IPS-15b (cell line): Measurements from ENCODE around the gene CCDC177.

Source experiments
- H3K27me3 ChIP-seq: one replicate; pipeline ENCODE4 v1.6.1; 2013; ENCODE audit warnings: low read length; ENCODE audit not compliant: control insufficient read depth, insufficient read depth
- H3K36me3 ChIP-seq: one replicate; pipeline ENCODE4 v1.6.1; 2013; ENCODE audit warnings: low read length; ENCODE audit not compliant: control insufficient read depth, insufficient read depth
- H3K4me1 ChIP-seq: one replicate; pipeline ENCODE4 v1.6.1; 2013; ENCODE audit warnings: mild to moderate bottlenecking, low read length; ENCODE audit not compliant: control insufficient read depth, insufficient read depth
- H3K4me3 ChIP-seq: one replicate; pipeline ENCODE4 v1.5.1; 2013; ENCODE audit warnings: low read depth, low read length
- H3K9ac ChIP-seq: one replicate; pipeline ENCODE4 v1.6.1; 2013; ENCODE audit warnings: low read depth, mild to moderate bottlenecking, low read length
- H3K9me3 ChIP-seq: one replicate; pipeline ENCODE4 v1.6.1; 2013; ENCODE audit warnings: mild to moderate bottlenecking, low read length; ENCODE audit not compliant: control insufficient read depth, insufficient read depth

Gene CCDC177

GRCh38 chr14:69573831-69574262, 824 bp downstream of the CCDC177 start:
- Histone ChIP-seq H3K9ac (no peak overlapping the region), H3K4me1 (no peaks in the 10 kb centered on the region), H3K4me3 (peak overlapping the region; percentile 66), H3K9me3 (no peaks in the 10 kb centered on the region), H3K36me3 (no peaks in the 10 kb centered on the region), H3K27me3 (peaks cover 80% of the 10 kb centered on the region)

- H3K27me3 ChIP-seq, result peaks cover 85% of the 10 kb centered on the region
- H3K9ac ChIP-seq, result no peak overlapping the region
- H3K9me3 ChIP-seq, result no peaks in the 10 kb centered on the region
- peak overlapping the region; percentile 66 for H3K4me3 ChIP-seq
- H3K36me3 ChIP-seq, result no peaks in the 10 kb centered on the region
- H3K4me1 ChIP-seq, result no peaks in the 10 kb centered on the region
These were observed 1.4 kb downstream of the CCDC177 start for GRCh38 chr14:69573205-69573830.

- Histone ChIP-seq H3K9ac (no peak overlapping the region), H3K4me3 (peak overlapping the region; percentile 35), H3K27me3 (peaks cover 90% of the 10 kb centered on the region), H3K36me3 (no peaks in the 10 kb centered on the region), H3K4me1 (no peaks in the 10 kb centered on the region), H3K9me3 (no peaks in the 10 kb centered on the region)
These were observed 1.9 kb downstream of the CCDC177 start for GRCh38 chr14:69572841-69573135.

GRCh38 chr14:69572030-69572840, 2.4 kb downstream of the CCDC177 start:
- H3K9me3 ChIP-seq, result no peaks in the 10 kb centered on the region
- no peaks in the 10 kb centered on the region for H3K4me1 ChIP-seq
- H3K4me3 ChIP-seq, result peak overlapping the region; percentile 35
- H3K27me3 ChIP-seq, result peaks cover 96% of the 10 kb centered on the region
- no peak overlapping the region for H3K9ac ChIP-seq
- H3K36me3 ChIP-seq, result no peaks in the 10 kb centered on the region

GRCh38 chr14:69571449-69572029, 3.1 kb downstream of the CCDC177 start:
- H3K9ac ChIP-seq, result no peak overlapping the region
- H3K4me3 ChIP-seq, result peak overlapping the region; percentile 35
- H3K36me3 ChIP-seq, result no peaks in the 10 kb centered on the region
- no peaks in the 10 kb centered on the region for H3K4me1 ChIP-seq
- H3K9me3 ChIP-seq, result no peaks in the 10 kb centered on the region
- H3K27me3 ChIP-seq, result peaks cover 96% of the 10 kb centered on the region

- Histone ChIP-seq H3K36me3 (no peaks in the 10 kb centered on the region), H3K4me1 (no peaks in the 10 kb centered on the region), H3K9ac (no peak overlapping the region), H3K9me3 (no peaks in the 10 kb centered on the region), H3K27me3 (peaks cover 95% of the 10 kb centered on the region), H3K4me3 (peak overlapping the region; percentile 35)
These were observed 3.8 kb downstream of the CCDC177 start for GRCh38 chr14:69570836-69571330.

- Histone ChIP-seq H3K27me3 (peaks cover 92% of the 10 kb centered on the region), H3K4me3 (no peak overlapping the region), H3K9ac (no peak overlapping the region), H3K9me3 (no peaks in the 10 kb centered on the region), H3K4me1 (no peaks in the 10 kb centered on the region), H3K36me3 (no peaks in the 10 kb centered on the region)
These were observed 4.8 kb downstream of the CCDC177 start for GRCh38 chr14:69569859-69570258.

GRCh38 chr14:69567563-69567962, 7.1 kb downstream of the CCDC177 start:
- Histone ChIP-seq H3K4me1 (no peaks in the 10 kb centered on the region), H3K9me3 (no peaks in the 10 kb centered on the region), H3K36me3 (no peaks in the 10 kb centered on the region), H3K4me3 (no peak overlapping the region), H3K9ac (no peak overlapping the region), H3K27me3 (peaks cover 80% of the 10 kb centered on the region)

GRCh38 chr14:69561893-69562292, 12.8 kb downstream of the CCDC177 start:
- H3K4me3 ChIP-seq, result no peak overlapping the region
- peaks cover 23% of the 10 kb centered on the region for H3K27me3 ChIP-seq
- no peaks in the 10 kb centered on the region for H3K9me3 ChIP-seq
- no peaks in the 10 kb centered on the region for H3K36me3 ChIP-seq
- no peak overlapping the region for H3K9ac ChIP-seq
- no peaks in the 10 kb centered on the region for H3K4me1 ChIP-seq

- H3K4me1 ChIP-seq, result no peaks in the 10 kb centered on the region
- no peaks in the 10 kb centered on the region for H3K9me3 ChIP-seq
- H3K4me3 ChIP-seq, result no peak overlapping the region
- H3K9ac ChIP-seq, result no peak overlapping the region
- no peaks in the 10 kb centered on the region for H3K36me3 ChIP-seq
- H3K27me3 ChIP-seq, result peaks cover 14% of the 10 kb centered on the region
These were observed 13.8 kb downstream of the CCDC177 start for GRCh38 chr14:69560826-69561225.

- Histone ChIP-seq H3K4me3 (no peak overlapping the region), H3K36me3 (no peaks in the 10 kb centered on the region), H3K27me3 (peaks cover 7% of the 10 kb centered on the region), H3K4me1 (no peaks in the 10 kb centered on the region), H3K9me3 (no peaks in the 10 kb centered on the region), H3K9ac (no peak overlapping the region)
These were observed 15.1 kb downstream of the CCDC177 start for GRCh38 chr14:69559581-69560011.

- Histone ChIP-seq H3K27me3 (no peaks in the 10 kb centered on the region), H3K9me3 (no peaks in the 10 kb centered on the region), H3K4me3 (no peak overlapping the region)
These were observed 15.9 kb downstream of the CCDC177 start for GRCh38 chr14:69558774-69559173.

More at GRCh38 chr14:69558774-69559173, 15.9 kb downstream of the CCDC177 start:
- H3K9ac ChIP-seq, result no peak overlapping the region
- no peaks in the 10 kb centered on the region for H3K4me1 ChIP-seq
- no peaks in the 10 kb centered on the region for H3K36me3 ChIP-seq
